Cardiac fibroblast (primary cell): ENCODE results near the gene SCN4A.

ENCODE experiments used
- DNase-seq, 2 donors: peaks; one replicate each; pipeline versions ENCODE4 v3.0.0 to v3.0.0-alpha.2; 2010; ENCODE audit warnings: low read depth in 2 of 2
- H3K4me3 ChIP-seq, 2 donors: replicated peaks in 1 of 2; 1 replicate in 1 of 2; 2 replicates in 1 of 2; pipeline ENCODE4 v1.5.1; 2011; ENCODE audit warnings: low read depth in 2 of 2, low read length in 2 of 2, mild to moderate bottlenecking in 2 of 2, moderate library complexity in 1 of 2
- CTCF ChIP-seq: IDR thresholded peaks from one replicate; pipeline ENCODE4 v1.5.1; 2011; ENCODE audit warnings: low read depth, mild to moderate bottlenecking, low read length, inconsistent platforms

The SCN4A gene

GRCh38 chr17:64004903-64005733, 32.4 kb upstream of the SCN4A start:
- DNase-seq: no peak
- no peak overlapping the region for H3K4me3 ChIP-seq
- TF ChIP-seq CTCF: no peak

GRCh38 chr17:64004218-64004770, 31.6 kb upstream of the SCN4A start:
- no peak for TF ChIP-seq CTCF
- no peak for DNase-seq
- H3K4me3 ChIP-seq: no peak overlapping the region

- H3K4me3 ChIP-seq: no peak overlapping the region
- DNase-seq: no peak
- no peak for TF ChIP-seq CTCF
These were observed 30.9 kb upstream of the SCN4A start for GRCh38 chr17:64003526-64004121.

- TF ChIP-seq CTCF: no peak
- no peak overlapping the region for H3K4me3 ChIP-seq
- DNase-seq: no peak
These were observed 30.2 kb upstream of the SCN4A start for GRCh38 chr17:64002658-64003525.

GRCh38 chr17:64001763-64002529, 29.2 kb upstream of the SCN4A start:
- no peak for TF ChIP-seq CTCF
- DNase-seq: peak; percentile 79 to 83
- no peak overlapping the region for H3K4me3 ChIP-seq

GRCh38 chr17:64001091-64001579, 28.4 kb upstream of the SCN4A start:
- no peak for DNase-seq
- H3K4me3 ChIP-seq: no peak overlapping the region
- no peak for TF ChIP-seq CTCF
